HFFc6 (cell line): ENCODE results near the gene ASCL4. TPM values are rescaled to one million over a fixed set of nuclear protein-coding genes. Genes with fewer than 3 reads are reported as not detected.

ENCODE experiments used
- DNase-seq: peaks from one replicate; pipeline ENCODE4 v3.0.0-alpha.2; 2018
- H3K27ac Mint-ChIP-seq: 2 replicates; pipeline ENCODE4 v1.8.0; 2020; ENCODE audit warnings: mild to moderate bottlenecking, mixed read lengths
- H3K27me3 Mint-ChIP-seq: 2 replicates; pipeline ENCODE4 v1.8.0; 2021; ENCODE audit warnings: mild to moderate bottlenecking, moderate library complexity, mixed read lengths; ENCODE audit not compliant: insufficient read depth
- H3K36me3 Mint-ChIP-seq: 2 replicates; pipeline ENCODE4 v1.8.0; 2021; ENCODE audit warnings: low read depth, mixed read lengths
- H3K4me1 Mint-ChIP-seq: 2 replicates; pipeline ENCODE4 v1.8.0; 2020; ENCODE audit warnings: low read depth, mixed read lengths
- H3K4me3 Mint-ChIP-seq: 2 replicates; pipeline ENCODE4 v1.8.0; 2020; ENCODE audit warnings: mild to moderate bottlenecking, moderate library complexity, mixed read lengths
- H3K9me3 Mint-ChIP-seq: 2 replicates; pipeline ENCODE4 v1.8.0; 2020; ENCODE audit warnings: mild to moderate bottlenecking, mixed read lengths
- CTCF ChIP-seq: fragments of 200-600 bp; sonication (generic); IDR thresholded peaks from 2 replicates; pipeline ENCODE4 v1.5.0; 2021; ENCODE audit warnings: antibody characterized with exemption, mild to moderate bottlenecking
- total RNA-seq, 6 experiments: library from RNA; stranded (reverse); fragmentation: NEBNext Ultra II Directional; extraction: Animal tissue kit (Norgen Biotek cat#: 25700); gene quantifications; 2 replicates in 1 of 6; 3 replicates in 5 of 6; pipeline ENCODE4 v1.2.3, GENCODE V29; 2021

ASCL4 gene
- total RNA-seq, 6 experiments from 2014 or later: not detected

DNA sequence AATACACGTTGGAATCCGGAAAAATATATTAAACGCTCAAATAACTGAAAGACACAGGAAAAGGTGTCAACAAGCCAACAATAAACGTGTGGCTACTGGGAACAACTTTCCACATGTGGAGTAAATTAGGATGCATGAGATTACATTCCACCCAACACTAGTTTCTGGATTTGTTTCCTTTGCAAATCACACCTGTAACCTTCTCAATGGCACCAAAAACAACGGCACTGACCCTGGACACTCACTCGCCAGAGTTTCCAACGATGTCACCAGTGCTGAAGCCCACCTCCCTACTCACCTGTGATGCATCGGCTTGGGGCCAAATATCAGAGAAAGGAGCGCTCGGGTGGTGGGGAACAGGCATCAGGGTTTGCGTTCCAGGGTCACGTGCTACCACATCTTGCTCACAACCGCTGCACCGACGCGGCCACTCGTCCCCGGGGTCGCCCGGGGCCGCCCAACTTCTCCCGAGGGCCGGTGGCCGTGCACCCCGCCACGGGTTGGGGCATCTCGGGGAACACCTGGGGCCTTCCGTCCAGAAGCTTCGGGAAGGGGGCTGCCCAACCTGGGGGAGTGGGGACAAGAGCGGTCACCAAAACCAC is 14.2 kb upstream of the ASCL4 start:
- no peak for TF ChIP-seq CTCF
- Mint-ChIP-seq H3K36me3 (peaks cover 9% of the 10 kb centered on the region; the same call in 1 of the 2 replicates), H3K4me3 (peak overlapping the region; percentile 94), H3K9me3 (no peaks in the 10 kb centered on the region), H3K27me3 (no peaks in the 10 kb centered on the region; the same call in 1 of the 2 replicates), H3K4me1 (peaks cover 28% of the 10 kb centered on the region), H3K27ac (peak overlapping the region; percentile 90)
- no peak for DNase-seq

- H3K27ac Mint-ChIP-seq: peak within 1 kb of the TSS; percentile 90
- H3K9me3 Mint-ChIP-seq: no peaks in the 10 kb centered on the region
- H3K36me3 Mint-ChIP-seq: peaks cover 9% of the 10 kb centered on the region; the same call in 1 of the 2 replicates
- peak within 1 kb of the TSS; percentile 94 for H3K4me3 Mint-ChIP-seq
- TF ChIP-seq CTCF: peak; percentile 38
- DNase-seq: peak; percentile 92
- no peaks in the 10 kb centered on the region; the same call in 1 of the 2 replicates for H3K27me3 Mint-ChIP-seq
- H3K4me1 Mint-ChIP-seq: peaks cover 28% of the 10 kb centered on the region
Measured at GRCh38 chr12:107760809-107761501, 13.5 kb upstream of the ASCL4 start, which contains the start of gene PRDM4. PRDM4 (minus strand) TSS chr12:107761137; CDS start chr12:107760515, 622 bp downstream.

GRCh38 chr12:107761502-107761904 is 13.0 kb upstream of the ASCL4 start:
- peaks cover 9% of the 10 kb centered on the region; the same call in 1 of the 2 replicates for H3K36me3 Mint-ChIP-seq
- H3K4me1 Mint-ChIP-seq: peaks cover 28% of the 10 kb centered on the region
- no peaks in the 10 kb centered on the region; the same call in 1 of the 2 replicates for H3K27me3 Mint-ChIP-seq
- H3K4me3 Mint-ChIP-seq: peak overlapping the region; percentile 90
- peak overlapping the region; percentile 87 for H3K27ac Mint-ChIP-seq
- no peaks in the 10 kb centered on the region for H3K9me3 Mint-ChIP-seq
- DNase-seq: no peak
- TF ChIP-seq CTCF: no peak

- Mint-ChIP-seq H3K4me3 (no peak overlapping the region), H3K4me1 (peaks cover 28% of the 10 kb centered on the region)
Measured at GRCh38 chr12:107762874-107763273, 11.6 kb upstream of the ASCL4 start.

DNA sequence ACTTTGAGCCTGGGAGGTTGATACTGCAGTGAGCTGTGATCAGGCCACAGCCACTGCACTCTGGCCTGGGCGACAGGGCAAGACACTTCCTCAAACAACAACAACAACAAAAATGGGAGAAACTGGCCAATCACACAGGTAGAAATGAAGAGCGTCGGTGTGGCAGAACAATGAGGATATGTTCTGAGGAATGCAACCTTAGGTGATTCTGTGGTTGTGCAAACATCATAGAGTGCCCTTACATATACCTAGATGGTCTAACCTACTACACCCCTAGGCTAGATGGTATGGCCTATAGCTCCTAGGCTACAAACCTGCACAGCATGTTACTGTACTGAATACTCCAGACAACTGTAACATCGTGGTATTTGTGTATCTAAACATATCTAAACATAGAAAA is 9.9 kb upstream of the ASCL4 start:
- DNase-seq: no peak
- Mint-ChIP-seq H3K4me1 (peaks cover 12% of the 10 kb centered on the region), H3K27ac (no peak overlapping the region), H3K36me3 (peaks cover 5% of the 10 kb centered on the region; the same call in 1 of the 2 replicates), H3K9me3 (no peaks in the 10 kb centered on the region), H3K27me3 (no peaks in the 10 kb centered on the region; the same call in 1 of the 2 replicates), H3K4me3 (no peak overlapping the region)
- TF ChIP-seq CTCF: no peak

More at GRCh38 chr12:107762874-107763273, 11.6 kb upstream of the ASCL4 start:
- H3K27me3 Mint-ChIP-seq: no peaks in the 10 kb centered on the region; the same call in 1 of the 2 replicates
- TF ChIP-seq CTCF: no peak
- peaks cover 9% of the 10 kb centered on the region; the same call in 1 of the 2 replicates for H3K36me3 Mint-ChIP-seq
- no peak overlapping the region for H3K27ac Mint-ChIP-seq
- DNase-seq: no peak
- no peaks in the 10 kb centered on the region for H3K9me3 Mint-ChIP-seq
